GM12892 (cell line): ENCODE measurements around the gene KLHL28.

Source experiments
- POLR2A ChIP-seq: IDR thresholded peaks from 2 replicates; pipeline ENCODE4 v1.6.1; 2011; ENCODE audit warnings: low read depth, low read length, control low read depth
- POLR2AphosphoS5 ChIP-seq: IDR thresholded peaks from 2 replicates; pipeline ENCODE4 v1.6.1; 2011; ENCODE audit warnings: low read depth, low read length, control low read depth

- no peak for TF ChIP-seq POLR2A
- TF ChIP-seq POLR2AphosphoS5: no peak
Observed at GRCh38 chr14:44979740-44980356, 18.1 kb upstream of the KLHL28 start.
